GM21447 (cell line): ENCODE data around the gene TMEM131L.
"Not testable (repeated sequence)": the region's sequence is repeated elsewhere in the genome, so short reads cannot be mapped to it uniquely, and the experiment has no call there.

Source experiments
- ATAC-seq: cut with Tn5 transposase; IDR thresholded peaks from one replicate; pipeline ENCODE4 v1.9.1; 2021; ENCODE audit not compliant: unreplicated experiment

Gene TMEM131L

DNA sequence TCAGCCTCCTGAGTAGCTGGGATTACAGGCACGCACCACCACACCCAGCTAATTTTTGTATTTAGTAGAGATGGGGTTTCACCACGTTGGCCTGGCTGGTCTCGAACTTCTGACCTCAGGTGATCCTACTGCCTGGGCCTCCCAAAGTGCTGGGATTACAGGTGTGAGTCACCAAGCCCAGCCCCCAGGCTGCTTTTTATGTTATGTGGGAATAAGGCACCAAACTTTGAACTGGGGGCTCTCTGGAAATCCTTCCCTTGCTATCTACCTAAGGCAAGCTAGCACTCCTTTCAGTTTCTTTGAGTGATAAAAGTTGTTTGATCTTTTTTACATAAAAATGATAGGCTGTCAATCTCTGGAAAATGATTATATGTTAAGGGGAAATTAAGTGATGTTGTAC lies 101.5 kb downstream of the TMEM131L start:
- not testable (repeated sequence) for ATAC-seq

DNA sequence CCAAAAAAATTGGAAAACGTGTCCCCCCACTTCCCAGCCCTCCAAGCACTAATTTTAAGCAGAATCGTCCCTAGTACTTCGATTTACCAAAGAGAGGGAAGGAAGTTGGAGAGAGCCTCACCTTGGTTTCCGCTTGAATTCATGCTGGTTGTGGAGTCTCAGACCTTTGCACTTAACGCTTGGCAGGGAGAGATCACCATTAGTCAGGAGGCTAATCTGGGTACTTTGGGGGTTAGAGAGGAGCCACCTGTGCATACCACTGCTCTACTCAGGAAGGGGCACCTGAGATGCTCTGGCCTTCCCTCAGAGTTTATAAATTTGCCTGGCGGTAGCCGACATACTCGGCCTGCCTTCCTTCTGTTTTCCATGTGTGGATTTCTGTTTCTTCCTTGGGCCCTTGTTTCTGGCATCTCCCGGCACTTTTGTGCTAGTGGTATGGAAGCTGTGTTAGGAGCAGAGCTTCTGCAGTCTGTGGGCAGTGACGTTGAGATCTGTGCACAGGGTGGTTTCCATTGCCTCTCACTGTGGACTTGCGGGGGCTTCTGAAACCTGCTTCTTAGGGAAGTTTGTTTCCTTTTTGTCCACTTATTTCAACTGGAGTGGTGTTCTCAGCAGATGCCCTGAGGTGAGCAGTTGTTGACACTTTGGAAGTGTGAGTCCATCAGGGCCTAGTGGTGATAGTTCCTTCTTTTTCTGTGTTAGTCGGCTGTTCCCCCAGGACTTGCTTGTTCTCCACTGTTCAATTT lies 104.2 kb downstream of the TMEM131L start:
- ATAC-seq: peak; percentile 55

DNA sequence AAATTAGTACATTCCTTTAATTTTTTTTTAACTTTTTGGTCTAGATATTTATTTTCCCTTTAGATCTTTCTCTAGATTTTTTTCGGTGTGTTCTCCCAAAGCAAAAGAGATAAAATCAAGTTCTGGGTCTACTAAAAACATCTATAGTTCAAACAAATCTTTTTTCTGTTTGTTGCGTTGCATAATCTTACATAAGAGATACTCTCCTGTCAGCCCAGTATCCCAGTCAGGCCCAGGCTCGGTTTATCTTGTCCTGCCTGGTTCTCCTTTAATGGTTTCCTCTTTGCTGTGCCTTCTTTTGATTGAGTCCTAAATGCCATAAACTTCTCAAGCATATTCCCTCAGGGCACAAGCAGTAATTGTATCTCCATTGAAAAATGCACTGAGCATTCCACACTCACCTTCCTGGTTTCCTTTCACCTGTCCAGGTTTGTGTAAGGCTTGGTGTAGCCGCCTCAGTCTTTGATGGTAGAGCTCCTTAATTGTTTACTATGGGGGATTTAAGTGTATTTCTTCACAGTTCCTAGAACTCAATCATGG lies 104.9 kb downstream of the TMEM131L start:
- no peak for ATAC-seq

DNA sequence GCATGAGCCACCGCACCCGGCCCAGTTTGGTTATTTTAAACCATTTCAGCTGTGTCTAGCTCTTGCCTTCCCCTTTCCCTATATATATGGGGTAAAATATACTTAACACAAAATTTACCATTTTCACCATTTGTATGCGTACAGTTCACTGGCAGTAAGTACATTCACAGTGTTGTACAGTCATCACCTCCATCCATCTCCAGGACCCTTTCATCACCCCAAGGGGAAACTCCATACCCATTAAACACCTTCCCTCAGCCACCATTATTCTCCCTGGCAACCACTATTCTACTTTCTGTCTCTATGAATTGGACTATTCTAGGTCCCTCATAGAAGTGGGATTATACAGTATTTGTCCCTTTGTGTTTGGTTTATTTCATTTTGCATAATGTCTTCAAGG lies 106.4 kb downstream of the TMEM131L start:
- no peak for ATAC-seq

DNA sequence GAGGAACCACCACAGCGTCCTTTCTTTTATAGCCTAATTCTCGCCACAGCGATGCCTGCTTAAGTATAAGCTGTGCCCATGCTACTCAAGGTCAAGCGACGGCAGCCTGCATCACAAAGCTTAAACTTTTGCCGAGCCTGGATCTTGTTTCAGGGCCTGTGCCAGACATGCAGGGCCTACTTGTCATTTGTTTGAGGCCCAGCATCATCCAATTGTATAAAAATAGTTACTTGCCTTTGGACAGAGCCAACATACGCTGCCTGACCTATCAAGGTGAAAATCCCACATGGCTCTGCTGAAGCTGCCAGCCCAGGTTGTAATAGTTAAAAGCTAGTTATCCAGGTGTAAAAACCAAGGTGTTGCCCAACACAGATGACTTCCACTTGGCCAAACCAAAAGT lies 107.1 kb downstream of the TMEM131L start:
- ATAC-seq: no peak

DNA sequence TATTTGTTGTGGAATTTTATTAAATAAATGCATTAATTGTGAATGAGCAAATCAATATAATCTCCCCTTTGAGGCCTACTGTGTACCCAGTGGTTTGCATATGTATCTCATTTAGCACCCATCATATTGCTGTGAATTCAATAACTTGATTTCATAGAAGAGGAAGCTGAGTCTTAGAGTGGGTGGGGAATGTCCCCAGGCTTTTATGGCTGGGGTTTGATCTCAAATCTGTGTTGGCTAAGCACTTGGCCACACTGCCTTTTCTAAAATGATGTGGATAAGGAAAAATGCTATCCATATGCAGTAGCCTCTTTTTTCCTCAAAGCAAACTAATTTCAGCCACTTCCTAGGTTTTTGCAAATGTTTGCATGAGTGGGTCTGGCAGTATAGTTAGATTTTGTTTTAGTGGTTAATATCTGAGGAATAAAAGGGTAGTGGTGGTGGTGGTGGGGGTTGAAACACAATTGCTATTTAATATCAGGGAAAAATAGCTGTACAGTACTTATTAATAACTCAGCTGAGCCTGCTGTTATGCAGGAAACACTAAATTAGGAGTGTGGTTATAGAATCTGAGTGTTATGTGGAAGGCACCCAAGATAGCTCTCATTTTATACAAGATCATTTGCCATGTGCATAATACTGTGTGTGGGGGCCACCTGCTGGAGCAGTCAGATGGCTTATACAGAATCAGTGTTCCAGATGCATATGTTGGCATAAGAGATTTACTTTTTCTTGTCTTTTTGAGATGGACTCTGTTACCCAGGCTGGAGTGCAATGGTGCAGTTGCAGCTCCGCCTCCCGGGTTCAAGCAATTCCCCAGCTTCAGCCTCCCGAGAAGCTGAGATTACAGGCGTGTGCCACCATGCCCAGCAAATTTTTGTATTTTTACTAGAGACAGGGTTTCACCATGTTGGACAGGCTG lies 108.0 kb downstream of the TMEM131L start:
- peak; percentile 64 for ATAC-seq

DNA sequence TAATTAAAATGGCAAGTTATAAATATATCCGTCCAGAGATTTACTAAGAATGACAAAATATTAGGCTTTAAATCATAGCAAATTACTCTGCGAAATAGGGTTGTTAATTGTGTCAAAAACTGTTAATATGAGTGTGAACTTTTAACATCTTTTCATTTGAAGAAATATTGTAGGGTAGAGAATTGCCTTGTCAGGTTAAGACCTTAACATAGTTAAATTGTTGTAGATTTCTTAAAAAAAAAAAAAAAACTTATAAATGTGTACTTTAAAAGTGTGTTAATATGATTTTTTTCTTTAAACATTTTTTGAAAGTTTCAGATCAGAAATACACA lies 110.2 kb downstream of the TMEM131L start:
- ATAC-seq: no peak

DNA sequence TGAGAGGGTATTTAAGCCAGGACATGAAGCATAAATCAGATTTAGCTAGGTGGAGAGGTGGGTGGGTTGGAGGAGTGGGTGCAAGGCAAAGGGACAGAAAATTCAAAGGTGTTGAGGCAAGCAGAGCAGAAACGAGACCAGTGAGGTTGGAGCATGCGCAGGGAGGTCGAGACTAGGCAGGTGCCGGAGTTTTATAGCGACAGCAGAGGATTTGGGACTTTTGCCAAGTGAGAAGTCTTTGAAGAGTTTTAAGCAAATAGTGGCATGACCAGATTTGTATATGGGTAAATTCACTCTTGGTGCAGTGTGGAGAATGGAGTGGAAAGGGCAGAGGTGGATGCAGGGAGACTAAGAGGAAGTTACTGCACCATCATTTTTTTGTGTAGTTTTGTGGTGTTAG lies 110.9 kb downstream of the TMEM131L start:
- no peak for ATAC-seq

DNA sequence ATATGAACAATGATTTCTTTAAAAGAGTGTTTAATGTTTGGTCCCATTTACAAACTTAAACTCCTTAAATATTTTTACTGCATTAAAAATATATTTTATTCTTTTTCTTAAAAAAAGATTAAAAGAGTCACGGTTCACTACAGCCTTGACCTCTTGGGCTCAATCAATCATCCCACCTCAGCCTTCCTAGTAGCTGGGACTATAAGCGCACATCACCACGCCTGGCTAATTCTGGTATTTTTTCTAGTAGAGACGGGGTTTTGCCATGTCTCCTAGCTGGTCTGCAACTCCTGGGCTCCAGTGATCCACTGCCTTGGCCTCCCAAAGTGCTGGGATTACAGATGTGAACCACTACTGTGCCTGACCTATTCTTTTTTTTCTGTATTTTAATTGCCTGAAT lies 113.2 kb downstream of the TMEM131L start:
- ATAC-seq: no peak

DNA sequence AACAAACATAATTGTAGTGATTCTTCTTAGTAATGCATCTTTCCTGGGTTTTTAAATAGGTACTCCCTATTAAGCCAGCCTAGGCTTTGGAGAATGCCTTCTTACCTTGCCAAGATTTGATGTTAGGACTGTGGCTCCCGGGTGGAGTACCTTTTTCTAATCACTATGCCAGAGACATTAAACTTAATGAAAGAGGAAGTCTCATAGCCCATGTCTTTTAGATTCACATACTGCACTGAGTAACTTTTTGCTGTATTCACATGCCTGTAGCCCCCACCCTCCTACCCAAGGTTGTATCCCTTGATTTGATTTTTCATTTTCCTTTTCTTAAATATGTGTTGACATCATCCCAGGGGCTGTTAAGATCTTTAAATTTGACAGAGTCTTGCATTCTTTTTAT lies 113.7 kb downstream of the TMEM131L start:
- ATAC-seq: no peak

DNA sequence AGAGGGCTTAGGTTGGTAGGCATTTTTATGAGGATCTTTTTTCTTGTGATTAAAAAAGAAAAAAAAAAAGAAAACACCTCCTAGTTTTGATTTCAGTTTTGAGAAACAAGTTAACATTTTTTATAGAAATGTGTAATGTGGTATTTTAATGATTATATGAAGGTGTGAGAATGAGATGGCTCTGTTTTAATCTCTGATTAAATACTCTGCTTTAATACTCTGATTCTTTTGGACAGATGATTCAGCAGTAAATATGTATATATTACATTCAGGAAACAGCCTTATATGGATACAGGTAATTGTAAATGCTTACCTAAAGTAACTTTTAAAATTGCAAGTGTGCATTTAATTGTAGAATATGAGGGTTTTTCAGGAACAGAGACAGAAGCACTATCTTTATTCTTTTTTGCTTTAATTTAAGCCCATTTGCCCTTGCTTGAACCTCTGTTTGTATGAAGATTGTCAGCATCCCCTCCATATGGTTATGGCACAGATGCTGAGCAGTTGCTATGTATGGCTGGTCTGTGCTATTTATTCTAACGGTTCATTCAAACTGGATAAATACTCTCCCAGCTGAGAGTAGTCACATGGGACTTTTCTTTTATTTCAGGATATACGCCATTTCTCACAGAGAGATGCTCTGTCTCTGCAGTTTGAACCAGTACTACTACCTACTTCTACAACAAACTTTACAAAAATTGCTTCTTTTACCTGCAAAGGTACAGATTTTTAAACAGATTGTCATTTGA lies 117.0 kb downstream of the TMEM131L start:
- ATAC-seq: no peak

DNA sequence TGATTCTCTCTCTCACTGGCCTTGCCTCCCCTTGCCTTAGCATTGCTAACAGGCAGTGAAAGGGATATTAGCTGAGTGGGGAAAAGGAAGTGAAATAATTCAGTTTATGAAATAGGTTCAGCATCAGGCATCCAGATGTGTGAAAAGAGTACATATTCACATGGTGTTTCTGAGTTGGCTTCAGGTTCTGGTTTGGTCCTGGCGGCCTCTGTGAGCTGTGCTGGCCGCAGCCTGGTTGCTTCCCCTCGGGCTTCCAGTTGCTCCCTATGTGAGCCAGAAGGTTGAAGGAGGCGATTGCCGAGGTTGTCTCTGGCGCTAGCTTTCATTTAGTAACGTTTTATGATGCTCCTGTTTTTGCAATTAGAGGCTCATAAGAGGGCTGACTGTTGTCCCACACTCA lies 118.9 kb downstream of the TMEM131L start:
- no peak for ATAC-seq

DNA sequence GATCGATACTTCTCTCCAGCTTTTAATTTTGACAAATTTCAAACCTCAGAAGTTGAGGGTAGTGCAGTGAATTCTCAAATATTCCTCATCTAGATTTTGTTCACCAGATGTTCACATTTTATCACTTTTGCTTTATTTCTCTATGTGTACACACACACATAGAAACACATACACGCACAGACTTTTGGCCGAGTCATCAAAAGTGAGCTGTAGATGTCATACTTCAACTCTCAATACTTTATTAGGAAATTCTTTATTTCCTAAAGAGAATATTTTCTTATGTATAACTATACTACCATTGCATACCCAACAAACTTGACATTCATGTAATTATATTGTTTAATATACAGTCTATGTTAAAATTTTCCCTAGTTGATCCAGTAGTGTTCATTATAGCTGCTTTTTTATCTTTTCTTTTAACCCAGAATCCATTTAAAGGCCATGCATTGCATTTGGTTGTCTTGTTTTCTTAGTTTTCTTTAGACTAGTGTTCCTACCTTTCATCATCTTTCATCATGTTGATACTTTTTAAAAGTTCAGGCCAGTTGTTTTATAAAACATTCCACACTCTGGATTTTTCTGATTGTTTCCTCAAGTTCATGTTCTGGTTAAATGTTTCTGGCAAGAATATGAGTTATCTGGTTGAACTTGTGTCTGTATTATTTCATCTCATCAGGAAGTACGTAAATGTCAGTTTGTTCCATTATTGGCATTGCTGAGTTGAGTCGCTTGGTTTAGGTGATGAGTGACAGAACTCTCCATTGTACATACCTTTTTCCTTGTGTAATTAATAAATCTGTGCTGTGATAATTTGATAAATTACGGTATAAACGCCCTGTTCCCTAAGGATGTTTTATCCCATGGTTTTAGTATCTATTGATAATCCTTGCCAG lies 123.8 kb downstream of the TMEM131L start:
- ATAC-seq: no peak

DNA sequence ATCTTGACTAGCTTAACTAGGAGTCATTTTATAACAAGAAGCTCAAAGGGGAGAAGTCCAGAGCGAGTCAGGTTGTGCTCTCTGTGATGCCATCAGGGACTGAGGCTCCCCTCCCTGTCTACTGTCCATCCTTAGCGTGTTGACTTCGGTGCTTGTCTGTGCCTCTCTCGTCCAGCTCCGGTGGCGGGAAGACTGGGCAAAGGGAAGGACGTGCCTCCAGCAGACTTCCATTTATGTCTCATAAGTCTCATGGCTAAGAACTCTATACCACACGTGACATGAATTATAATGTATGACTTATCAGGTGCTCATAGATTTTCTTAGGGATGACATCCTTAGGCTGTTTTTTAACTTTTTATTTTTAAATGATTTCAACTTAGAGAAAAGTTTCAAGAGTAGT lies 125.3 kb downstream of the TMEM131L start:
- no peak for ATAC-seq

DNA sequence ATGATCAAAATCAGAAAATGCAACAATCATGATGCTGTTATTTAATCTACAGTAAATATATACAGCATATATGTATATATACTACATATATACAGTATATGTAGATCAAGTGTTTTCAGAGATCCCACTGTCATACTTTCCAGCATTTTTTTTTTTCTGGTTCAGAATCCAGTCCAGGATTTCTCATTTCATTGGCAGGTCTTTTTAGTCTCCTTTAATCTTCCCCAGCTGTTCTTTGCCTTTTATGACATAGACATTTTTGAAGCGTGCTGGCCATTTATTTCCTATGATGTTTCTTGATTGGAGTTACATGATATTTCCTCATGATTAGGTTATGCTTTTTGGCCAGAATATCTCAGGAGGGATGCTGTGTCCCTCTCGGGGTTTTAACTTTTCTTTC lies 125.9 kb downstream of the TMEM131L start:
- ATAC-seq: no peak

DNA sequence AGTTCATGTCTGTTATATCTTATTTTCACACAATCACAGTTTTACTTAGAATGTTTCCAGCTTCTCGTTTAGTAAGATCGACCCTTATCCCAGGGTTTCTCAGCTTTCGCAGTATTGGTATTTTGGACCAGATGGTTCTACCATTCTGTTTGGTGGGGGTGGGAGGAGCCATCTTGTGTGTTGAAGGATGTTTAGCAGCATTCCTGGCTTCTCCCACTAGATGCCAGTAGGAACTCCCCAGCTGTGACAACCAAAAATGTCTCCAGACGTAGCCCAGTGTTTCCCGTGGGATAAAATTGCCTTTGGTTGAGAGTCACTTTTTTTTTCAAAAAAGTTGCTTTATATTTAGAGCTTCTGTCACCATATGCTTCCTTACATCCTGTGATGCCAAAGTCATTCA lies 127.0 kb downstream of the TMEM131L start:
- no peak for ATAC-seq

DNA sequence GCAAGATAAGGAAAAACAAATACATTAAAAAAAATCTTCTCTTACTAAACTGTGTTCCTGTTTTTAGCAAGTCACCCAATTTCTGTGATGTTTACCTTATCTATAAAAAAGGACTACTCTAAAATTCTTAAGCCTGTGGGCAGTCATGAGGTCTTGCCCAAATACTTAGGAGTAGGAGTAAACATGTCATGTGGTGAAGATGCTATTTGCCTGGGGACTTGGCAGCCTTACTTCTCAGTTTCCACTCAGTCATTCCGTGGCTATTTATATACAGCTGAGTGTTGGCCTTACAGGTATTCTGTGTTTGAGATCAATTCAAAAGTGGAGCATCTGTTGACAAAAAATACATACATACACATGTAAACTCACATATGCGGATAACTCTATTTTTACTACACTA lies 128.1 kb downstream of the TMEM131L start:
- ATAC-seq: no peak

DNA sequence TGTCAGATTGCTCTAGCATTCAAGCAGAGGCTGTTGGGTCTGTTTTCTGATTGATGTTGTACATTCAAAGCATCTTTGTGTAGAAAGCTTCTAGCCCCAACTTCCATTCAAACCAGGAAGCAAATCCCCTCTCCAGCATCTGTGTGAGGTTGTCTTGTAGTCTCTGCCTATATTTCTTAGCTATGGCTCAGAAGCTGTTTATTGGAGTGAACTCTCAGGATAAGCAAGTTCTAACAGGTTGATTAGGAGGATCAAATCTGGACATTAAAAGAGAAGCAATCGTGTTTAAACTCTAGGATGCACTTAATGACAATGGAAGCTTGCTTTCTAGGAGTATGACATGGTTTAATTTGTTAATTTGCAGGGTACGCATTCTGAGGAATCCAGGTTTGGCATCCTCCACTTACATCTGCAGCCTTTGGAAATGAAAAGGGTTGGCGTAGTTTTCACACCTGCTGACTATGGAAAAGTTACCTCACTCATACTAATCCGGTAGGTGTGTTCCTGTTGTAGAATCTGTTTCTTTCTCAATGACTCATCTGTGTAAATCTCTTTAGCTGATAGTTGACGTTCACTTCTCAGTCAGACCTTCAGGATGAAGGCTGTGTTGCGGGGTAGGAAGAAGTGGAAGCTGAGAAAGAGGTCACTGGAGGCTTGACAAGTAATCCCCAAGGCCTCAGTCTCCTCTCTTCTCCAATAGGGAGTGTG lies 129.9 kb downstream of the TMEM131L start:
- no peak for ATAC-seq

DNA sequence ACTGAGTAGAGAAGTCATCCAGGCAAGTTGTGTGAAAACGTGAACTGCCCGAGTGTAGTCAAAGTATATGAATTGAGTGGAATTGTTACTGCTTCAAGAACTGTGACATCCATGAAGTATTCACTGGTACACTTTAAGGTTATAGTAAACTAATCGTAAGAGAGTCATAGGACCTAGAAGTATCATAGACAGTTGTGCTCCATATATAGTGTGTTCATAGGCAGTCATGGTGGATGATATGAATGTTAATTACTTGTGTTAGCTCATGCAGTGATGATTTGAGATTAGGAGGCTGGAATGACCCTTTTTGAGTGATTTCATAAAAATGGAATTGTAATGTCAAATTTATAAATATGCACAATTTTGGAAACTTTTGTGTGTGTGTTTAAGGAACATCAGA lies 136.6 kb downstream of the TMEM131L start:
- ATAC-seq: no peak

DNA sequence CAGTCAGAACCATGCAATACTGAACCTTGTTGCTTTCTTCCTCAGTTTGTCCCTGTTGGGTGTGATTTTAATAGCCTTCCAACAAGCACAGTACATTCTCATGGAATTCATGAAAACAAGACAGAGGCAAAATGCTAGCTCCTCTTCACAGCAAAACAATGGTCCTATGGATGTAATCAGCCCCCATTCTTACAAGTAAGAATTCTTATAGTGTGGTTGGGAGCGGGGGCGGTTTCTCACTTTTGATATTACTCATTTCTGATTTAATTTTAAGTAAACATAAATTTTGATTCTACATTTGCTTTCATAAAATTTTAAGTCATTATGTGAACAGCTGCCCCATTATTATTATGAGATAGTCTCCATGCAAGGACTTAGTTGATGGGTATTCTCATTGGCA lies 137.1 kb downstream of the TMEM131L start:
- ATAC-seq: no peak
